Spleen (tissue), 11 donors: ENCODE results near the gene STAC2. TPM values are rescaled to one million over a fixed set of nuclear protein-coding genes. Genes with fewer than 3 reads are reported as not detected.

Experiments used
- DNase-seq: peaks from one replicate; pipeline ENCODE4 v3.0.0-alpha.2; 2020
- H3K27ac ChIP-seq, 8 donors: fragments of 200-600 bp; sonication (generic) in 7 of 8; 1 replicate in 4 of 8; 2 replicates in 4 of 8; pipeline versions ENCODE4 v1.5.0 to v1.8.0; 2016 to 2021; ENCODE audit warnings: inconsistent platforms in 4 of 8, mild to moderate bottlenecking in 4 of 8, moderate library complexity in 1 of 8
- H3K27me3 ChIP-seq, 7 donors: fragments of 200-600 bp; sonication (generic) in 6 of 7; replicated peaks in 1 of 7; 1 replicate in 4 of 7; 2 replicates in 3 of 7; pipeline versions ENCODE4 v1.5.0 to v1.8.0; 2016 to 2021; ENCODE audit warnings: inconsistent platforms in 3 of 7, mild to moderate bottlenecking in 1 of 7
- H3K36me3 ChIP-seq, 6 donors: fragments of 200-600 bp; sonication (generic) in 5 of 6; 1 replicate in 4 of 6; 2 replicates in 2 of 6; pipeline versions ENCODE4 v1.5.0 to v1.8.0; 2016 to 2021; ENCODE audit warnings: inconsistent platforms in 2 of 6
- H3K4me1 ChIP-seq, 6 donors: fragments of 200-600 bp; sonication (generic) in 5 of 6; 1 replicate in 3 of 6; 2 replicates in 3 of 6; pipeline versions ENCODE4 v1.5.0 to v1.8.0; 2016 to 2021; ENCODE audit warnings: inconsistent platforms in 3 of 6
- H3K4me3 ChIP-seq, 8 donors: fragments of 200-600 bp; sonication (generic) in 7 of 8; 1 replicate in 4 of 8; 2 replicates in 4 of 8; pipeline versions ENCODE4 v1.5.0 to v1.8.0; 2016 to 2021; ENCODE audit warnings: inconsistent platforms in 4 of 8, mild to moderate bottlenecking in 4 of 8, moderate library complexity in 2 of 8
- H3K9me3 ChIP-seq, 8 donors: fragments of 200-600 bp; sonication (generic) in 7 of 8; 1 replicate in 4 of 8; 2 replicates in 4 of 8; pipeline versions ENCODE4 v1.5.0 to v1.8.0; 2016 to 2021; ENCODE audit warnings: inconsistent platforms in 4 of 8
- CTCF ChIP-seq, 11 experiments: fragments of 200-600 bp in 7 of 11; fragments of 450-650 bp in 4 of 11; sonication (generic) in 4 of 11; IDR thresholded peaks in 8 of 11; conservative IDR thresholded peaks in 3 of 11; 1 replicate in 7 of 11; 2 replicates in 4 of 11; pipeline versions ENCODE4 v1.4.0 to v1.8.0; 2016 to 2021; ENCODE audit warnings: antibody characterized with exemption in 11 of 11, inconsistent platforms in 4 of 11, mild to moderate bottlenecking in 1 of 11
- POLR2A ChIP-seq, 3 donors: fragments of 450-650 bp; IDR thresholded peaks; one replicate each; pipeline ENCODE4 v1.5.1; 2017; ENCODE audit warnings: antibody characterized with exemption in 3 of 3, mild to moderate bottlenecking in 1 of 3
- POLR2AphosphoS5 ChIP-seq, 3 donors: sonication (generic); formaldehyde crosslinking; IDR thresholded peaks; one replicate each; pipeline ENCODE4 v1.5.1; 2017; ENCODE audit warnings: antibody characterized with exemption in 3 of 3
- WGBS, 5 donors: extraction: QIAGEN DNeasy Blood & Tissue Kit in 3 of 5; methylation state at CpG; one replicate each; pipeline versions ENCODE4 v1.1.5 to v1.1.7; 2013 to 2018; 5-methylcytosine and 5-hydroxymethylcytosine counted together
- intact Hi-C: fragments of 100-400 bp; cut with DNase I; formaldehyde crosslinking; loops from one replicate; pipeline ENCODE4 v1.15.0; 2023; ENCODE audit warnings: low total_unique reads
- polyA plus RNA-seq, 3 donors: library from polyadenylated mRNA; stranded (reverse); fragments of 200-250 nt; gene quantifications; one replicate each; pipeline ENCODE4 v1.2.1, GENCODE V29; 2013
- total RNA-seq, 7 donors: library from RNA; depleted of rRNA in 3 of 7; stranded (reverse); fragments of >200 nt in 3 of 7; fragmentation: NEBNext Ultra II Directional in 4 of 7; extraction: Animal tissue kit (Norgen Biotek cat#: 25700) in 4 of 7; gene quantifications; one replicate each; pipeline versions ENCODE4 v1.1.0 to v1.2.1, GENCODE V29; 2016 to 2021
- donor health status: healthy with polysubstance abuse.
- donor health status: DM: no; HTN: no; CAD: no; lungs with moderate emphysema.
- donor health status: DM: no; HTN: no; CAD: no.
- donor health status: Bipolar disorder and iron deficiency.
- donor health status: healthy.
- donor health status: DM: no; HTN: no; CAD: no.
- donor health status: DM: yes; HTN: yes; CAD: no.

STAC2 gene
- total and polyA plus RNA-seq, 10 donors, result 0.06 to 0.56 (median 0.27) TPM; not detected in 7

- DNase-seq, result peak; percentile 87
- intact Hi-C loops, result no loop called here
- Histone ChIP-seq H3K9me3 (no peaks in the 10 kb centered on the region), H3K27ac (no peak overlapping the region), H3K27me3 (peaks cover 0 to 73% (median 46%) of the 10 kb centered on the region in 7 donors), H3K4me3 (peak overlapping the region in 1 of 8 donors; percentile 40), H3K36me3 (no peaks in the 10 kb centered on the region), H3K4me1 (peaks cover 0 to 15% (median 10%) of the 10 kb centered on the region in 6 donors)
- WGBS, 5 donors, result 15 to 24% (median 19%) methylated on average over 17 to 22 of the region's 22 CpGs
- TF ChIP-seq POLR2AphosphoS5 (IDR thresholded peaks at IDR 0.05), result peak in 1 of 3 donors; percentile 30
- TF ChIP-seq CTCF (IDR thresholded peaks at IDR 0.05 in 8 of 11, conservative IDR thresholded peaks at IDR 0.05 in 3 of 11), result peak; percentile 21 to 84 (median 68)
- no peak for TF ChIP-seq POLR2A (IDR thresholded peaks at IDR 0.05)
Observed at GRCh38 chr17:39231591-39232551, 6.1 kb upstream of the STAC2 start.

- Histone ChIP-seq H3K27ac (no peak overlapping the region), H3K27me3 (peaks cover 4 to 81% (median 51%) of the 10 kb centered on the region in 7 donors), H3K4me3 (no peak overlapping the region), H3K4me1 (peaks cover 3 to 21% (median 15%) of the 10 kb centered on the region in 6 donors), H3K9me3 (no peaks in the 10 kb centered on the region), H3K36me3 (no peaks in the 10 kb centered on the region)
- no peak for DNase-seq
- TF ChIP-seq POLR2A (IDR thresholded peaks at IDR 0.05), result no peak
- no peak for TF ChIP-seq CTCF (IDR thresholded peaks at IDR 0.05 in 8 of 11, conservative IDR thresholded peaks at IDR 0.05 in 3 of 11)
- no peak for TF ChIP-seq POLR2AphosphoS5 (IDR thresholded peaks at IDR 0.05)
- intact Hi-C loops, result no loop called here
- 55 to 89% (median 65%) methylated on average over 6 to 10 of the region's 10 CpGs for WGBS, 5 donors
Observed at GRCh38 chr17:39231091-39231561, 5.4 kb upstream of the STAC2 start.

- intact Hi-C loops, result no loop called here
- Histone ChIP-seq H3K36me3 (no peaks in the 10 kb centered on the region), H3K9me3 (no peaks in the 10 kb centered on the region), H3K4me3 (no peak overlapping the region), H3K27me3 (peaks cover 6 to 84% (median 59%) of the 10 kb centered on the region in 7 donors), H3K4me1 (peaks cover 10 to 28% (median 23%) of the 10 kb centered on the region in 6 donors), H3K27ac (no peak overlapping the region)
- DNase-seq, result no peak
- WGBS, 5 donors, result 41 to 88% (median 82%) methylated on average over 1 of the region's 1 CpG
- TF ChIP-seq CTCF (IDR thresholded peaks at IDR 0.05 in 8 of 11, conservative IDR thresholded peaks at IDR 0.05 in 3 of 11) (no peak), POLR2A (IDR thresholded peaks at IDR 0.05) (no peak), POLR2AphosphoS5 (IDR thresholded peaks at IDR 0.05) (no peak)
Observed at GRCh38 chr17:39230361-39230760, 4.6 kb upstream of the STAC2 start.
